ENCODE data around the gene TSEN2. TPM values are rescaled to one million over a fixed set of nuclear protein-coding genes. Genes with fewer than 3 reads are reported as not detected.

Gene TSEN2
- total RNA-seq, 4 donors from 2014 or later, result 8.1 to 39.9 (median 32.6) TPM

DNA sequence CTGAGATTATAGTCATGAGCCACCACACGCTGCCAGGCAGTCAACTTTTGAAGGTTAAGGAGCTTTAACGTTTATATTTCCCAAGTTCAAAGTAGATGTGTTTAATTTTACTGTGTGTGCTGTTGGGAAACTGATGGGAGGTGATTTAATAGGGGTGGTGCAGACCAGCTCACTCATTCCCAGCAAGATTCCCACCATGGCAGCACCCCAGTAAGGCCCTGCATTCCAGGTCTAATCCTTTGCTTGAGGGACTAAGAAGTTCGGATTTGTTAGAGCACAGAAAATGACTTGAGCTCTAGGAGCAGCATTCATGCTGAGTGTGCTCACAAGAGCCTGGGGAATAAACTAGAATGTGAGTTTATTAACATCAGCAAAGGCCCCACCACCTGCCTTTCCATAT lies 25.2 kb downstream of the TSEN2 start:
- H3K4me1 ChIP-seq, result no peaks in the 10 kb centered on the region
- DNase-seq, result no peak
- no peaks in the 10 kb centered on the region for H3K27me3 ChIP-seq
- H3K9me3 ChIP-seq, result no peaks in the 10 kb centered on the region
- H3K36me3 ChIP-seq, result peaks cover 0 to 19% (median 0%) of the 10 kb centered on the region in 3 donors
- no peak overlapping the region for H3K4me3 ChIP-seq
- no peak overlapping the region for H3K27ac ChIP-seq
- TF ChIP-seq, protein P1, sequence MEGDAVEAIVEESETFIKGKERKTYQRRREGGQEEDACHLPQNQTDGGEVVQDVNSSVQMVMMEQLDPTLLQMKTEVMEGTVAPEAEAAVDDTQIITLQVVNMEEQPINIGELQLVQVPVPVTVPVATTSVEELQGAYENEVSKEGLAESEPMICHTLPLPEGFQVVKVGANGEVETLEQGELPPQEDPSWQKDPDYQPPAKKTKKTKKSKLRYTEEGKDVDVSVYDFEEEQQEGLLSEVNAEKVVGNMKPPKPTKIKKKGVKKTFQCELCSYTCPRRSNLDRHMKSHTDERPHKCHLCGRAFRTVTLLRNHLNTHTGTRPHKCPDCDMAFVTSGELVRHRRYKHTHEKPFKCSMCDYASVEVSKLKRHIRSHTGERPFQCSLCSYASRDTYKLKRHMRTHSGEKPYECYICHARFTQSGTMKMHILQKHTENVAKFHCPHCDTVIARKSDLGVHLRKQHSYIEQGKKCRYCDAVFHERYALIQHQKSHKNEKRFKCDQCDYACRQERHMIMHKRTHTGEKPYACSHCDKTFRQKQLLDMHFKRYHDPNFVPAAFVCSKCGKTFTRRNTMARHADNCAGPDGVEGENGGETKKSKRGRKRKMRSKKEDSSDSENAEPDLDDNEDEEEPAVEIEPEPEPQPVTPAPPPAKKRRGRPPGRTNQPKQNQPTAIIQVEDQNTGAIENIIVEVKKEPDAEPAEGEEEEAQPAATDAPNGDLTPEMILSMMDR (IDR thresholded peaks at IDR 0.05), result no peak
- no peak for TF ChIP-seq POLR2A (IDR thresholded peaks at IDR 0.05)

- TF ChIP-seq, protein P1 (IDR thresholded peaks at IDR 0.05), result no peak
- TF ChIP-seq POLR2A (IDR thresholded peaks at IDR 0.05), result no peak
- Histone ChIP-seq H3K4me1 (no peaks in the 10 kb centered on the region), H3K36me3 (peaks cover 0 to 8% (median 0%) of the 10 kb centered on the region in 3 donors), H3K9me3 (no peaks in the 10 kb centered on the region), H3K4me3 (no peak overlapping the region), H3K27me3 (no peaks in the 10 kb centered on the region), H3K27ac (no peak overlapping the region)
- DNase-seq, result no peak
Measured at GRCh38 chr3:12512534-12513118, 28.3 kb downstream of the TSEN2 start.

GRCh38 chr3:12513694-12514446 lies 29.6 kb downstream of the TSEN2 start:
- TF ChIP-seq POLR2A (IDR thresholded peaks at IDR 0.05), result no peak
- TF ChIP-seq, protein P1 (IDR thresholded peaks at IDR 0.05), result no peak
- H3K9me3 ChIP-seq, result no peaks in the 10 kb centered on the region
- H3K27me3 ChIP-seq, result no peaks in the 10 kb centered on the region
- H3K27ac ChIP-seq, result no peak overlapping the region
- no peak for DNase-seq
- peaks cover 0 to 8% (median 0%) of the 10 kb centered on the region in 3 donors for H3K36me3 ChIP-seq
- no peaks in the 10 kb centered on the region for H3K4me1 ChIP-seq
- H3K4me3 ChIP-seq, result no peak overlapping the region

- H3K4me1 ChIP-seq, result no peaks in the 10 kb centered on the region
- no peaks in the 10 kb centered on the region for H3K9me3 ChIP-seq
- DNase-seq, result no peak
- H3K36me3 ChIP-seq, result no peaks in the 10 kb centered on the region
- H3K27ac ChIP-seq, result no peak overlapping the region
- H3K4me3 ChIP-seq, result no peak overlapping the region
- no peaks in the 10 kb centered on the region for H3K27me3 ChIP-seq
- TF ChIP-seq, protein P1 (IDR thresholded peaks at IDR 0.05), result no peak
- TF ChIP-seq POLR2A (IDR thresholded peaks at IDR 0.05), result no peak
Measured at GRCh38 chr3:12515631-12516030, 31.4 kb downstream of the TSEN2 start.

- Histone ChIP-seq H3K4me1 (no peaks in the 10 kb centered on the region), H3K27me3 (no peaks in the 10 kb centered on the region), H3K36me3 (no peaks in the 10 kb centered on the region), H3K27ac (no peak overlapping the region), H3K4me3 (no peak overlapping the region), H3K9me3 (no peaks in the 10 kb centered on the region)
- no peak for DNase-seq
- TF ChIP-seq, protein P1 (IDR thresholded peaks at IDR 0.05), result no peak
- TF ChIP-seq POLR2A (IDR thresholded peaks at IDR 0.05), result no peak
Measured at GRCh38 chr3:12516873-12517272, 32.6 kb downstream of the TSEN2 start.
